Duodenal mucosa (tissue), 2 donors: ENCODE results near the gene ESRRA.

Experiments
- H3K27ac ChIP-seq: one replicate; pipeline ENCODE4 v1.7.0; 2013; ENCODE audit warnings: low read depth, low read length
- H3K27me3 ChIP-seq, 2 donors: one replicate each; pipeline ENCODE4 v1.7.0; 2013; ENCODE audit warnings: low read length in 2 of 2, control low read depth in 1 of 2; ENCODE audit not compliant: insufficient read depth in 2 of 2, control insufficient read depth in 1 of 2
- H3K36me3 ChIP-seq, 2 donors: one replicate each; pipeline ENCODE4 v1.7.0; 2013; ENCODE audit warnings: low read length in 2 of 2, control low read depth in 1 of 2; ENCODE audit not compliant: insufficient read depth in 2 of 2, control insufficient read depth in 1 of 2
- H3K4me1 ChIP-seq, 2 donors: one replicate each; pipeline ENCODE4 v1.7.0; 2013; ENCODE audit warnings: low read length in 2 of 2, control low read depth in 1 of 2; ENCODE audit not compliant: insufficient read depth in 2 of 2, control insufficient read depth in 1 of 2
- H3K4me3 ChIP-seq, 2 donors: one replicate each; pipeline ENCODE4 v1.7.0; 2013; ENCODE audit warnings: low read length in 2 of 2, low read depth in 1 of 2
- H3K9ac ChIP-seq, 2 donors: one replicate each; pipeline ENCODE4 v1.7.0; 2013; ENCODE audit warnings: low read length in 2 of 2, low read depth in 1 of 2
- H3K9me3 ChIP-seq, 2 donors: one replicate each; pipeline ENCODE4 v1.7.0; 2013; ENCODE audit warnings: low read length in 2 of 2, control low read depth in 1 of 2; ENCODE audit not compliant: control insufficient read depth in 1 of 2

Gene ESRRA

DNA sequence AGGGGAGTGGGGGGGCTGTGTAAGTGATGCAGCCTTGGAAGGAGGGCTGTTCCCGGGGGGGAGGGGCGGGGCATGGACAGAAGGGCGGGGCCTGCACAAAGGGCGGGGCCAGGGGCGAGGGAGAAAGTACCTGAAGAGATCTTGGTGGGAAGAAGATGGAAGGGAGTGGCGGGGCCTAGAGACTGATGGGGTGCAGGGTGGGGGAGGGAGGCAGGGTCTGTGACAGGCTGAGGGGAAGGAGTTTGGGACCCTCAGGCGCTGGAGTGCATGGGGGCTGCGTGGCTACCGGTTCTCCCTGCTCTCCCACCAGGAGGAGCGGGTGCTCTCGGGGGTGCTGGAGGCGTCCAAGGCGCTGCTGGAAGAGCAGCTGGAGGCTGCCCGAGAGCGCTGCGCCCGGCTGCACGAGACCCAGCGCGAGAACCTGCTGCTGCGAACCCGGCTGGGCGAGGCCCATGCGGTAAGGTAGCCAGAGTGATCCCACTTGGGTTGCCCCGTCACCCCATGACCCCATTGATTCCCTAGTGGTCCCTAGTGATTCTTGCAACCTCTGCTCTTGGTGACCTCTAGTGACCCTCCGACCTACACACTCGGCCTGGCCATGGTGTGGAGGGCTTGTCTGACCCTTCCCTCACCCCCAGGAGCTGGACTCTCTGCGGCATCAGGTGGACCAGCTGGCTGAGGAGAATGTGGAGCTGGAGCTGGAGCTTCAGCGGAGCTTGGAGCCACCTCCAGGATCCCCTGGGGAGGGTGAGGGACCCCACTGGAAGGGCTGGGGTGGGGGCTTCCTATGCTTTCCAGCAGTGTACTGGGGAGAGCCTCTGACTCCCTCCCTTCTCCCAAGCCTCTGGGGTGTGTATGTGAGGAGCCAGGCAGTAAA is 37.8 kb downstream of the ESRRA start:
- H3K4me3 ChIP-seq: peak overlapping the region in 1 of 2 donors; percentile 22
- H3K27ac ChIP-seq: no peak overlapping the region
- H3K9ac ChIP-seq: no peak overlapping the region
- no peaks in the 10 kb centered on the region for H3K27me3 ChIP-seq
- no peaks in the 10 kb centered on the region for H3K9me3 ChIP-seq
- peaks cover 21 to 28% of the 10 kb centered on the region in 2 donors for H3K4me1 ChIP-seq
- H3K36me3 ChIP-seq: no peaks in the 10 kb centered on the region

DNA sequence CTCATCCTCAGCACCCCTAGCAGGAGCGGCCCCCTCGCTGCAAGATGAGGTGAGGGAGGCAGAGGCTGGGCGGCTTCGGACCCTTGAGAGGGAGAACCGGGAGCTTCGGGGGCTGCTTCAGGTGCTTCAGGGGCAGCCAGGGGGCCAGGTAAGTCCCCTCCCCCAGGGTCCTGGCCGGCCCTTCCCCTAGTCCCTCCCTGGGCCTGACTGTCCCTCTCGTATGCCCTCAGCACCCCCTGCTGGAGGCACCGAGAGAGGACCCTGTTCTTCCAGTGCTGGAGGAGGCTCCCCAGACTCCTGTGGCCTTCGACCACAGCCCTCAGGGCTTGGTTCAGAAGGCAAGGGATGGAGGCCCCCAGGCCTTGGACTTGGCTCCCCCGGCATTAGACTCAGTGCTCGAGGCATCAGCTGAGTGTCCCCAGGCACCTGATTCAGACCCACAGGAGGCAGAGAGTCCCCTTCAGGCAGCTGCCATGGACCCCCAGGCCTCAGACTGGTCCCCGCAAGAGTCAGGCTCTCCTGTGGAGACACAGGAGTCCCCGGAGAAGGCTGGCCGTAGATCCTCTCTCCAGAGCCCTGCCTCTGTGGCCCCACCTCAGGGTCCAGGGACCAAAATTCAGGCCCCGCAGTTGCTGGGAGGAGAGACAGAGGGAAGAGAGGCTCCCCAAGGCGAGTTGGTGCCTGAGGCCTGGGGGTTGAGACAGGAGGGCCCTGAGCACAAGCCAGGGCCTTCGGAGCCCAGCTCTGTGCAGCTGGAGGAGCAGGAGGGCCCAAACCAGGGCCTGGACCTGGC is 38.6 kb downstream of the ESRRA start:
- Histone ChIP-seq H3K9me3 (no peaks in the 10 kb centered on the region), H3K9ac (no peak overlapping the region), H3K36me3 (no peaks in the 10 kb centered on the region), H3K27me3 (no peaks in the 10 kb centered on the region), H3K4me1 (peaks cover 24 to 28% of the 10 kb centered on the region in 2 donors), H3K4me3 (no peak overlapping the region), H3K27ac (no peak overlapping the region)

DNA sequence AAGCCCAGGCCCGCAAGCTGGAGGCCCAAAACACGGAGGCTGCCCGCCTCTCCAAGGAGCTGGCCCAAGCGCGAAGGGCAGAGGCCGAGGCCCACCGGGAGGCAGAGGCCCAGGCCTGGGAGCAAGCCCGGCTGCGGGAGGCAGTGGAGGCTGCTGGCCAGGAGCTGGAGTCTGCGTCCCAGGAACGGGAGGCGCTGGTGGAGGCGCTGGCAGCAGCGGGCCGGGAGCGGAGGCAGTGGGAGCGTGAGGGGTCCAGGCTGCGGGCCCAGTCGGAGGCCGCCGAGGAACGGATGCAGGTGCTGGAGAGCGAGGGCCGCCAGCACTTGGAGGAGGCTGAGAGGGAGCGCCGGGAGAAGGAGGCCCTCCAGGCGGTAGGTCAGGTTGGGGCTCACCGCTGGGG is 39.5 kb downstream of the ESRRA start:
- Histone ChIP-seq H3K4me1 (peaks cover 18 to 21% of the 10 kb centered on the region in 2 donors), H3K36me3 (no peaks in the 10 kb centered on the region), H3K27me3 (no peaks in the 10 kb centered on the region), H3K9ac (no peak overlapping the region), H3K9me3 (no peaks in the 10 kb centered on the region), H3K27ac (no peak overlapping the region), H3K4me3 (no peak overlapping the region)

DNA sequence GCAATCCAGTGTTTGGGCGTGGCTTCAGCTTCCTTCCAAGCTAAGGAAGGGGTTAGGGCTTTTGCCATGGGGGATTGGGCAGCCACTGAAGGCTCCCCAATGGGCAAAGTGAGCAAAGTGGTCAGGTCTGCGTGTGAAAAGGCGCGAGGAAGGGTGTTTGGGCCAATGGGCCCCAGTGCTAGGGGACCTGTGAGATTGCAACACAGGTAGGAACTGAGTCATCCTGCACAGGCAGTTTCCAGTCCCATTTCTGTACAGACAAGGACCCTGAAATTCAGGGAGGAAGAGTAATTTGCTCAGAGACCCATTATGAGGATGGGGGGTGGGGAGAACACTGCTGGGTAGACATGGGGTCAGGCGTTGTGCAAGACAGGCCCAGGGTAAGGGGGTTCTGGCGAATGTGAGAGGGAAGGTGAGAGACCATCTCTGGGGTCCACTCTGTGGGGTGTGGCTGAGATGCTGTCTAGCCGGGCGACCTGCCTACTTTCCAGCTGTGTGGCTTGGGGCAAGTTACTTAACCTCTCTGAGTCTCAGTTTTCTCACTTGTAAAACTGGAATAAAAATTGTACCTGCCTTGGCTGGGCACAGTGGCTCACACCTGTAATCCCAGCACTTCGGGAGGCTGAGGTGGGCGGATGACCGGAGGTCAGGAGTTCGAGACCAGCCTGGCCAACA is 42.0 kb downstream of the ESRRA start:
- no peak overlapping the region for H3K27ac ChIP-seq
- peaks cover 6 to 8% of the 10 kb centered on the region in 2 donors for H3K4me1 ChIP-seq
- H3K36me3 ChIP-seq: no peaks in the 10 kb centered on the region
- no peaks in the 10 kb centered on the region for H3K27me3 ChIP-seq
- H3K9me3 ChIP-seq: no peaks in the 10 kb centered on the region
- H3K9ac ChIP-seq: no peak overlapping the region
- H3K4me3 ChIP-seq: no peak overlapping the region

DNA sequence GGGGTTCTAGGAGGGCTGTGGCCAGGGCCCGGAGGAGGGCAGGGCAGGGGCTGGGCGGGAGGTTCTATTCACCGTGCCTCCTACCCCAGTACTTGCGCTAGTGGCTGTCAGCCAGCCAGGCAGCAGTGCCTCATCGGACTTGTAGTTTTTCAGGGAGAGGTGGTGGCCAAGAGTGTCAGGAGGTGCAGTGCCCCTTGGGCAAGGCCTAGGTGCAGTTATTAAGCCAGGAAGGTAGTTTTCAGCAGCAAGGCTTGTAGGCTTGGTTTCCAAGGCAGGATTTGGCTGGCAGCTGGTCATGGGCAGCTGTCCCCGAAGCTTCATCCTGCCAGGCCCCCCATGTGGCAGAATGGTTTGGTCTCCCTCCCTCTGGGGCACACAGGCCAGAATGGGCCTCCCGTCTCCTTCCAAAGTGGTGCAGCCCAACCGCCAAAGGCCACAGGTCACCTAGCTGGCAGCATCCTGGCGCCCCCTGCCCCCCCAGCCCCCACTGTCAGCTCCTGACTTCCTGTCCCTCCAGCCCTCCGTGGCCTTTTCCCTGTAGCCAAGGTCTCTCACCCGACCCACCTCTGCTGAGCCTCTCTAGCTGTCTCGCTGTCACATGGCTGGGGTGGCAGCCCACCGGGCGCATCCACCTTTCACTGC is 43.2 kb downstream of the ESRRA start:
- H3K9me3 ChIP-seq: no peaks in the 10 kb centered on the region
- no peak overlapping the region for H3K9ac ChIP-seq
- H3K27ac ChIP-seq: no peak overlapping the region
- H3K36me3 ChIP-seq: no peaks in the 10 kb centered on the region
- no peak overlapping the region for H3K4me3 ChIP-seq
- H3K4me1 ChIP-seq: peaks cover 0 to 3% of the 10 kb centered on the region in 2 donors
- H3K27me3 ChIP-seq: no peaks in the 10 kb centered on the region

DNA sequence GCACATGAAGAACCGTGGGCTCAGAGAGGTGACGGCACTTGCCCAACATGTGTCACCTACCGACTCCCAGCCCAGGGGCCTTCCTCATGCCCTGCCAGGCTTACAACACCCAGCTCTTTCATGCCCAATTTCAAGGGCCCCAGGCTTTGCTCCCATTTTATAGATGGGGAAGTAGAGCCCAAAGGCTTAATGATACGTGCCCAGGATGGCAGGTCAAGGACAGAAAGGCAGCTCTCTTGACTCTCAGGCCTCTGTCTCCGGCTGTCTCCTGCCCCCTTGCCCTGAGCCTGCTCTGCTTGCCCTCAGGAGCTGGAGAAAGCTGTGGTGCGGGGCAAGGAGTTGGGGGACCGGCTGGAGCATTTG is 43.7 kb downstream of the ESRRA start:
- H3K36me3 ChIP-seq: no peaks in the 10 kb centered on the region
- H3K27ac ChIP-seq: no peak overlapping the region
- H3K9me3 ChIP-seq: no peaks in the 10 kb centered on the region
- peaks cover 0 to 3% of the 10 kb centered on the region in 2 donors for H3K4me1 ChIP-seq
- H3K9ac ChIP-seq: no peak overlapping the region
- H3K27me3 ChIP-seq: no peaks in the 10 kb centered on the region
- no peak overlapping the region for H3K4me3 ChIP-seq

DNA sequence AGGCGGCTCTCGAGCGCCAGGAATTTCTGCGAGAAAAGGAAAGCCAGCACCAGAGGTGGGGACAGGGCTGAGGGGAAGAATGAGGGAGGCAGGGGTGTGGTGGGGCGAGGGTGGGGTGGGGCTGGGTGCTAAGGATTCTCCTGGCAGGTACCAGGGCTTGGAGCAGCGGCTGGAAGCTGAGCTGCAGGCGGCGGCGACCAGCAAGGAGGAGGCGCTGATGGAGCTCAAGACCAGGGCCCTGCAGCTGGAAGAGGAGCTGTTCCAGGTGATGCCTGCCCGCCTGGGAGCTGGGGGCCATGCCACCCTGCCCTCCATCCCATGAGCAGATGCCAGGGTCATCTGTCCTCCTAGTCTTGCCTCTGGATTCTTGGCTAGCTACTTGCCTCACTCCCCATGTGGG is 44.1 kb downstream of the ESRRA start:
- Histone ChIP-seq H3K27me3 (no peaks in the 10 kb centered on the region), H3K9ac (no peak overlapping the region), H3K36me3 (no peaks in the 10 kb centered on the region), H3K27ac (no peak overlapping the region), H3K4me1 (peaks cover 0 to 3% of the 10 kb centered on the region in 2 donors), H3K4me3 (no peak overlapping the region), H3K9me3 (no peaks in the 10 kb centered on the region)

DNA sequence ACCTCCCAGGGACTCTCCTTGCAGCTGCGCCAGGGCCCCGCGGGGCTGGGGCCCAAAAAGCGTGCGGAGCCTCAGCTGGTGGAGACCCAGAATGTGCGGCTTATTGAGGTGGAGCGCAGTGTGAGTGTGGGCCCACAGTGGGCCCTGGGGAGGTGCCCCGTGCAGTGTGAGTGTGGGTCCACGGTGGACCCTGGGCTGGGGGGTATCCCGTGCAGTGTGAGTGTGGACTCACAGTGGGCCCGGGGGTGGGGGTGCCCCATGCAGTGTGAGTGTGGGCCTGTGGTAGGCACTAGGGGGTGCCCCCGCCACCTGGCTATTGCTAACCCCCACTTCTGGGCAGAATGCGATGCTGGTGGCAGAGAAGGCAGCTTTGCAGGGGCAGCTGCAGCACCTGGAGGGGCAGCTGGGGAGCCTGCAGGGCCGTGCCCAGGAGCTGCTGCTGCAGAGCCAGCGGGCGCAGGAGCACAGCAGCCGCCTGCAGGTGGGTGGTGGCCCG is 45.9 kb downstream of the ESRRA start:
- Histone ChIP-seq H3K27ac (no peak overlapping the region), H3K9me3 (no peaks in the 10 kb centered on the region), H3K4me1 (peaks cover 8 to 10% of the 10 kb centered on the region in 2 donors), H3K27me3 (no peaks in the 10 kb centered on the region), H3K36me3 (no peaks in the 10 kb centered on the region), H3K4me3 (no peak overlapping the region), H3K9ac (no peak overlapping the region)

DNA sequence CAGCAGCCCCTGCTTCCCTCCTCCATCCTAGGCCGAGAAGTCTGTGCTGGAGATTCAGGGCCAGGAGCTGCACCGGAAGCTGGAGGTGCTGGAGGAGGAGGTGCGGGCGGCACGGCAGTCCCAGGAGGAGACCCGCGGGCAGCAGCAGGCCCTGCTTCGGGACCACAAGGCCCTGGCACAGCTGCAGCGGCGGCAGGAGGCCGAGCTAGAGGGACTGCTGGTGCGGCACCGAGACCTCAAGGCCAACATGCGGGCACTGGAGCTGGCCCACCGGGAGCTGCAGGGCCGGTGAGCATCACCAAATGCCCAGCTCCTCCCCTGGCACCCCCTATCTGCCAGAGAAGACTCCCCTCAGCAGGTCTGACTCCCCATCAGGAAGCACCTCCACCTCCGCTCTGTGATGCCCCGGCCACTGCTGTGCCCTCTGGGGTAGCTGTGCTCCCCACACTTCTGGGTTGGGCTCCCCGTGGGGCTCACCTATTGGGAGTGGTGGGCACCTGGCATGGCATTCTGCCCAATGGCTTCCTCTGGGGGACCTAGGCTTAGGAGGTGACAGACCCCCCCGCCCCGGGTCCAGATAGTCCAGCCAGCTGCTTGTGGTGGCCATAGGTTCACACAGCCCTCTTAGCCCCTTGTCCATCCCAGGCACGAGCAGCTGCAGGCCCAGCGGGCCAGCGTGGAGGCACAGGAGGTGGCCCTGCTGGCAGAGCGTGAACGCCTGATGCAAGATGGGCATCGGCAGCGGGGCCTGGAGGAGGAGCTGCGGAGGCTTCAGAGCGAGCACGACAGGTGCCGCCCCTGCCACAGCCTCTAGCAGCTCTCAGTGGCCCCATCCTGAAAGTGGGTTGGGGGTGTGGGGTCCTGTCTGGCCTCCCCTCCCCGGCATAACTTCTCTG is 47.0 kb downstream of the ESRRA start:
- H3K9ac ChIP-seq: no peak overlapping the region
- H3K36me3 ChIP-seq: no peaks in the 10 kb centered on the region
- H3K4me3 ChIP-seq: no peak overlapping the region
- peaks cover 8 to 10% of the 10 kb centered on the region in 2 donors for H3K4me1 ChIP-seq
- H3K9me3 ChIP-seq: no peaks in the 10 kb centered on the region
- H3K27me3 ChIP-seq: no peaks in the 10 kb centered on the region
- H3K27ac ChIP-seq: no peak overlapping the region
